Embryonic facial prominence (tissue), 1 donor: Measurements from ENCODE around the gene FCHSD2.
"Not testable (repeated sequence)": the region's sequence is repeated elsewhere in the genome, so short reads cannot be mapped to it uniquely, and the experiment has no call there.

ENCODE experiments used
- DNase-seq: peaks from one replicate; pipeline ENCODE4 v3.0.0-alpha.2; 2016; ENCODE audit errors: extremely low spot score

The FCHSD2 gene

GRCh38 chr11:72926076-72926475, 216.0 kb downstream of the FCHSD2 start:
- no peak for DNase-seq

- DNase-seq = no peak
Measured at GRCh38 chr11:72925656-72926055, 216.5 kb downstream of the FCHSD2 start.

DNA sequence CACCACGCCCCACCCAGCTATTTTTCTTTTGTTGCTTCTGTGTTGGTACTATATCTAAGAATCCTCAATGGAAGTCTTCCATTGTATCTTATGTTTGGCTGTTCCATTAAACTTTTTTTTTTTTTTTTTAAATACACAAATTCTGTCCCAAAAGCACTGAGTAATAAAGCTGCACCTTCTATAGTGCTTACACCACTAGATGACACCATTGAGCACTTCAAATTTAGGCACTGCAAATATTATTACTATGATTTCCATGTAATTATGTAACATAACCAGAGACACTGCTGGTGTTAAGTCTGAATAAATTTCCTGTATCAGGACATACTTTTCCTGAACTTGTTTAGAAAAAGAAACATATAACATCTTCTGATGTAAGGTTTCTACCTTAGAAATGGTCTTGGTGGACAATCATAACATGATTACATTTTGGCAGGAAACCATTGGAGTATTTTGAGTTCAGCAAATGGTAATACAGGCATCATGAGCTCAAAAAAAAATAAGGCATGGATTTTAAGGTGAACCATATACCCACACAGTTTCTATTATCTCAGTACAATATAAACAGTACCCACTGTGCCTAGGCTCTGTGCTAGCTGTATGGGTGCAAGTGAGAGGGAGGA, 217.4 kb downstream of the FCHSD2 start:
- no peak for DNase-seq

- no peak for DNase-seq
Measured at GRCh38 chr11:72921028-72921716, 220.9 kb downstream of the FCHSD2 start.

- no peak for DNase-seq
Measured at GRCh38 chr11:72920001-72920400, 222.1 kb downstream of the FCHSD2 start.

- no peak for DNase-seq
Measured at GRCh38 chr11:72918851-72919250, 223.3 kb downstream of the FCHSD2 start.

- DNase-seq = no peak
Measured at GRCh38 chr11:72912253-72912652, 229.9 kb downstream of the FCHSD2 start.

DNA sequence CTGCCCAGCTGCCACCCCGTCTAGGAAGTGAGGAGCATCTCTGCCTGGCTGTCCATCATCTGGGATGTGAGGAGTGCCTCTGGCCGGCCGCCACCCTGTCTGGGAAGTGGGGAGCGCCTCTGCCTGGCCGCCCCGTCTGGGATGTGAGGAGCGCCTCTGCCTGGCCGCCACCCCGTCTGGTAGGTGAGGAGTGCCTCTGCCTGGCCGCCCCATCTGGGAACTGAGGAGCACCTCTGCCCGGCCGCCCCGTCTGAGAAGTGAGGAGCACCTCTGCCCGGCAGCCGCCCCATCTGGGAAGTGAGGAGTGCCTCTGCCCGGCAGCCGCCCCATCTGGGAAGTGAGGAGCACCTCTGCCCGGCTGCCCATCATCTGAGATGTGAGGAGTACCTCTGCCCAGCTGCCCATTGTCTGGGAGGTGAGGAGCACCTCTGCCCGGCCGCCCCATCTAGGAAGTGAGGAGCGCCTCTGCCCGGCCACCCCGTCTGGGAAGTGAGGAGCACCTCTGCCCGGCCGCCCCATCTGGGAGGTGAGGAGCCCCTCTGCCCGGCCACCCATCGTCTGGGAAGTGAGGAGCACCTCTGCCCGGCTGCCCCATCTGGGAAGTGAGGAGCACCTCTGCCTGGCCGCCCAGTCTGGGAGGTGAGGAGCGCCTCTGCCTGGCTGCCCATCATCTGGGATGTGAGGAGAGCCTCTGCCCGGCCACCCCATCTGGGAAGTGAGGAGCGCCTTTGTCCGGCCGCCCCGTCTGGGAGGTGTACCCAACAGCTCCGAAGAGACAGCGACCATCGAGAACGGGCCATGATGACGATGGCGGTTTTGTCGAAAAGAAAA, 232.3 kb downstream of the FCHSD2 start:
- DNase-seq = not testable (repeated sequence)

- no peak for DNase-seq
Measured at GRCh38 chr11:72908032-72908676, 234.0 kb downstream of the FCHSD2 start.

GRCh38 chr11:72904016-72904415, 238.1 kb downstream of the FCHSD2 start:
- DNase-seq = no peak

- DNase-seq = no peak
Measured at GRCh38 chr11:72901374-72901773, 240.7 kb downstream of the FCHSD2 start.

GRCh38 chr11:72900013-72900412, 242.1 kb downstream of the FCHSD2 start:
- no peak for DNase-seq

DNA sequence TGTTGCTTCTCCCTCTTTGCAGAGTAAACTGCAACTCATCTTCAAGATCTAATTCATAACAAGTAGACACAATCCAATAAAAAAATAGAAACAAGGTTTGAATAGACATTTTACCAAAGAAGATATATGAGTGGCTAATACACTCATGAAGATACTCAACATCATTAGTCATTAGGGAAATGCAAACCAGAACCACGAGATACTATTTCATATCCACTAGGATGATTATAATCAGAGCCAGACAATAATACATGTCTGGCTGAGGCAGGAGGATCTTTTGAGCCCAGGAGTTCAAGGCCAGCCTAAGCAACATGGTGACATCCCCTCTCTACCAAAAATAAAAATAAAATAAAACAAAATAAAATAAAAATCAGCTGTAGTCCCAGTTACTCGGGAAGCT, 242.9 kb downstream of the FCHSD2 start:
- no peak for DNase-seq

DNA sequence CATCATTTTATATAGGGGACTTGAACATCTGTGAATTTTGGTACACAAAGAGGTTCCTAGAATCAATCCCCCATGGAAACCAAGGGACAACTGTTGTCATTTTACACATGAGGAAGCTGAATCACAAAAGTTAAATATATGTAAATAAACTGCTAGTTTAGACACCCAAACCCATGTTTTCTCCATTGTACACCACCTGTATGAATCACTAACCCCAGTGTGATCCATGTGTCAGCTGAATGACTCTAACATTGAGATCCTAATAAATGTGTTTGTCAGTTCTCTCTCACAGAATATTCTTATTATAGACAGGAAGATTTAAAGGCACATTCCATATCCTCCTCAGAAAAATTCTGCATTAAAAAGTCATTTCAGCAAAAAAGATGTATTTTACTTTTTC, 244.6 kb downstream of the FCHSD2 start:
- no peak for DNase-seq

DNA sequence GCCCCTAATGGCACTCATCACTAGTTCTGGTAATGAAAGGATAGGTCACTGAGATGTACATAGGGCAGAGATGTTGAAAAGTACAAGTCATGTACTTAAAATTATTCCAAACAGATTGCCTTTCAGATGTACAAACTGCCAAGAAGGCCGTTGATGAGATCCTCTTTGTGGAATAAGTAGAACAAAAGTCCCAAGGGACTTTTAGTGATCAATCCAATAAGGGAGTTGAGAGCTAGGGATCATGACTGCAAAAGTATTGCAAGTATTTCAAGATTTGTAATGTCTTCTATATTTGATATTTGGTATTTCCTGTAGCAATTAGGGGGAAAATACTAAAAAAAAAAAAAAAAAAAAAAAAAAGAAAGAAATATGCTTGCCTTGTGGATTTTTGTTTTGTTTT, 245.7 kb downstream of the FCHSD2 start:
- DNase-seq = no peak

- no peak for DNase-seq
Measured at GRCh38 chr11:72890881-72891280, 251.2 kb downstream of the FCHSD2 start.

GRCh38 chr11:72886619-72887018, 255.5 kb downstream of the FCHSD2 start:
- DNase-seq = no peak

DNA sequence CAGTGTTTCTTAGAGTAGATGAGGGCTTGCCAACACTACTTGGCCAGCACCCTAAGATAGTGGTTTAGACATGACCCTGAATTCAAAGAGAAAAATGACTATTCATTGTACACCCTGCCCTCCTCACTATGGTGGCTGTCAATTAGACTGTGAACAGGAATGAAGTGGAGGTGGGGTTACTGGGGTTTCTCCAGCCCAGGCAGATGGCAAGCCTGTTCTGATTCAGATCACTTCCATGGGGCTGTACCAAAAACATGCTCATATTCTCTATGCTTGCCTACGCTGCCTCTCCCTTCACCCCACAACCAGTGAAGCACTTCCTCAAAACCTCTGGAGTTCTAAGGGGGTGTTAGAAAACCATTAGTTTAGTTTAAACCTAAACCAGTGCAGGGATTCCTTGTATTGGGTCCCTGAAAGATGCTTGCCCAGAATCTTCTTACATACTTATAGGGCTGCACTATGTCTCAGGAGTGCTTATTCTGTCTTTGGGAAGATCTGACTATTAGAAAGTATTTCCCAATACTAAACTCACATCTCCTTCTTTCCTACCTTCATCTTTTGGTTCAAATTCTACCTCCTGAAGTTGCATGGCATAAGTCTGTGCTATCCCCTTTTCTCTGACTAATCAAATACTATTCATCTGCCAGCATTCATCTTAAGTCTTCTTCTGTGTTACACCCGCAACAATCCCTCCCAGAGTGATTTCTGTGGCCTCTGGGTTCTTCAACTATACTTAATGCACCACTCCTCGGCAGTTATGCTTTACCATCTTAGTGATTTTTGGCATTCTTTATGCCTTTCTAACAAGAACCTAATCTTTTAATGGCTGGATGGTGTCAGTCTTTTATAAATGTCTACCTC, 256.1 kb downstream of the FCHSD2 start:
- DNase-seq = no peak

DNA sequence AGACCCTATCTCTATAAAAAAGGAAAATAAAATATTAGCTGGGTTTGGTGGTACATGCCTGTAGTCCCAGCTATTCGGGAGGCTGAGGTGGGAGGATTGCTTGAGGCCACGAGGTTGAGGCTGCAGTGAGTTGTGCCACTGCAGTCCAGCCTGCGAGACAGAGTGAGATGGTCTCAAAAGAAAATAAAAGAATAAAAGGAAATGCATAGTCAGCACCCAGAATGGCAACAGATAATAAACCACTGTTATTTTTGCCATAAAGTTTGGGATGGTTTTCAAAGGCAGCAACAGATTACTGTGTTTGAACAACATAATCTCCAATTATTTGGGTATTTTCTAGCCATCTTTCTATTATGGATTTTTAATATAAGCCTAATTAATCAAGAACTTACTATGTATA, 266.0 kb downstream of the FCHSD2 start:
- DNase-seq = no peak

DNA sequence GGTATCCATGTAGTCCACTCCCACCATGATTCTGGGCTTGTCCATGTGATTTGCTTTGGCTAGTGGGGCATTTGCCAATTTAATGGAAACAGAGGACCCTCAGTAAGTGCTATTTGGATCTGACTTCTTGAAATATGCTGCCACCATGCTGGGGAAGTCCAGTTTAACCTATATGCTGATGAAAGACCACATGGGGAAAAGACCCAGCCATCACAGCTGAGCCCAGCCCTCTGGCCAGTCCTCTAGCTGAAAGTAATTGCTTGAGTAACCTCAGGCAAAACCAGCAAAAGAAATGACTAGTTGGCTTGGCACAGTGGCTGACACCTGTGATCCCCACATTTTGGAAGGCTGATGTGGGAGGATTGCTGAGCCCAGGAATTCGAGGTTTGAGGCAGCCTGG, 266.4 kb downstream of the FCHSD2 start:
- no peak for DNase-seq

- DNase-seq = no peak
Measured at GRCh38 chr11:72872012-72872411, 270.1 kb downstream of the FCHSD2 start.
